HCT116 (cell line): ENCODE measurements around the gene C19orf25.

Source experiments
- EGR1 ChIP-seq: IDR thresholded peaks from 2 replicates; pipeline ENCODE4 v1.6.1; 2012; ENCODE audit warnings: low read depth
- POLR2A ChIP-seq: IDR thresholded peaks from 2 replicates; pipeline ENCODE4 v1.7.0; 2011; ENCODE audit warnings: borderline replicate concordance; ENCODE audit not compliant: insufficient read depth, insufficient read length; ENCODE audit errors: extremely low read depth
- REST ChIP-seq: IDR thresholded peaks from 2 replicates; pipeline ENCODE4 v1.6.1; 2012; ENCODE audit warnings: low read depth
- YY1 ChIP-seq: IDR thresholded peaks from 2 replicates; pipeline ENCODE4 v1.6.1; 2011; ENCODE audit warnings: low read length, low read depth, moderate library complexity, mild to moderate bottlenecking; ENCODE audit not compliant: insufficient replicate concordance; ENCODE audit errors: extremely low read depth
- TF ChIP-seq, protein P1 (sequence below), 3 experiments: fragments of 200-600 bp in 1 of 3; sonication (generic) in 1 of 3; IDR thresholded peaks in 2 of 3; conservative IDR thresholded peaks in 1 of 3; 2 replicates each; pipeline ENCODE4 v1.5.1; 2012 to 2017; ENCODE audit warnings: low read depth in 2 of 3, low read length in 2 of 3, antibody characterized with exemption in 1 of 3, borderline replicate concordance in 1 of 3, control low read depth in 1 of 3, mild to moderate bottlenecking in 1 of 3, mixed read lengths in 1 of 3, mixed run types in 1 of 3, moderate library complexity in 1 of 3; ENCODE audit not compliant: insufficient read depth in 1 of 3
- TF ChIP-seq, protein P2 (sequence below): IDR thresholded peaks from 2 replicates; pipeline ENCODE4 v1.6.1; 2012

- no peak for TF ChIP-seq REST
- TF ChIP-seq, protein P1, sequence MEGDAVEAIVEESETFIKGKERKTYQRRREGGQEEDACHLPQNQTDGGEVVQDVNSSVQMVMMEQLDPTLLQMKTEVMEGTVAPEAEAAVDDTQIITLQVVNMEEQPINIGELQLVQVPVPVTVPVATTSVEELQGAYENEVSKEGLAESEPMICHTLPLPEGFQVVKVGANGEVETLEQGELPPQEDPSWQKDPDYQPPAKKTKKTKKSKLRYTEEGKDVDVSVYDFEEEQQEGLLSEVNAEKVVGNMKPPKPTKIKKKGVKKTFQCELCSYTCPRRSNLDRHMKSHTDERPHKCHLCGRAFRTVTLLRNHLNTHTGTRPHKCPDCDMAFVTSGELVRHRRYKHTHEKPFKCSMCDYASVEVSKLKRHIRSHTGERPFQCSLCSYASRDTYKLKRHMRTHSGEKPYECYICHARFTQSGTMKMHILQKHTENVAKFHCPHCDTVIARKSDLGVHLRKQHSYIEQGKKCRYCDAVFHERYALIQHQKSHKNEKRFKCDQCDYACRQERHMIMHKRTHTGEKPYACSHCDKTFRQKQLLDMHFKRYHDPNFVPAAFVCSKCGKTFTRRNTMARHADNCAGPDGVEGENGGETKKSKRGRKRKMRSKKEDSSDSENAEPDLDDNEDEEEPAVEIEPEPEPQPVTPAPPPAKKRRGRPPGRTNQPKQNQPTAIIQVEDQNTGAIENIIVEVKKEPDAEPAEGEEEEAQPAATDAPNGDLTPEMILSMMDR (IDR thresholded peaks at IDR 0.05 in 2 of 3, conservative IDR thresholded peaks at IDR 0.05 in 1 of 3; ENCODE audit: borderline replicate concordance in 1 of 3, insufficient read depth in 1 of 3, low read depth in 2 of 3, low read length in 2 of 3): no peak
- no peak for TF ChIP-seq EGR1
- TF ChIP-seq, protein P2, sequence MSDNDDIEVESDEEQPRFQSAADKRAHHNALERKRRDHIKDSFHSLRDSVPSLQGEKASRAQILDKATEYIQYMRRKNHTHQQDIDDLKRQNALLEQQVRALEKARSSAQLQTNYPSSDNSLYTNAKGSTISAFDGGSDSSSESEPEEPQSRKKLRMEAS: no peak
- TF ChIP-seq YY1: no peak
- no peak for TF ChIP-seq POLR2A
These were observed 26.0 kb upstream of the C19orf25 start for GRCh38 chr19:1505012-1505411.
